Vagina (tissue), 2 donors: ENCODE measurements around the gene RPUSD1.

Source experiments
- POLR2AphosphoS5 ChIP-seq, 2 donors: sonication (generic); formaldehyde crosslinking; IDR thresholded peaks; one replicate each; pipeline ENCODE4 v1.9.0; 2017; ENCODE audit warnings: antibody characterized with exemption in 2 of 2, mild to moderate bottlenecking in 2 of 2, low read depth in 1 of 2; ENCODE audit not compliant: insufficient read depth in 1 of 2
- TF ChIP-seq, protein P1 (sequence below), 3 experiments: fragments of 450-650 bp in 2 of 3; fragments of 200-600 bp in 1 of 3; sonication (generic) in 1 of 3; IDR thresholded peaks; one replicate each; pipeline ENCODE4 v1.5.1; 2017 to 2019; ENCODE audit warnings: antibody characterized with exemption in 3 of 3, mild to moderate bottlenecking in 2 of 3, moderate library complexity in 2 of 3

DNA sequence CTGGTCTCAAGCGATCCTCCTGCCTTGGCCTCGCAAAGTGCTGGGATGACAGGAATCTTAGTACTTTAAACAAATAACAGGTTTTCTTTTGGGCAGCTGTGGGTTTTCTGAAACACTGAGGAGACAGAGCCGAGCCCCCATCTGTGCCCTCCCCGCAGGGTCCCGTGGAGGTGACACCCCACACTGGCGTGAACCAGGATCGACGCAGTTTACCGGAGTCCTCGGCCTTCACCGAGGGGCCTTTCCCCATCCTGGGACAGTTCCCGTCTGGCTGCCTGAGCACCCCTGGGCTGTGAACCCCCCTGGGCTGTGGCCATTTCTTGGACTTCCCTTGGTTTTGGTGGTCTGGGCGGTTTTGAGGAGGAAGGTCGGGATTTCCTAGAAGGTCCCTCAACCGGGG is 27.7 kb upstream of the RPUSD1 start:
- TF ChIP-seq, protein P1, sequence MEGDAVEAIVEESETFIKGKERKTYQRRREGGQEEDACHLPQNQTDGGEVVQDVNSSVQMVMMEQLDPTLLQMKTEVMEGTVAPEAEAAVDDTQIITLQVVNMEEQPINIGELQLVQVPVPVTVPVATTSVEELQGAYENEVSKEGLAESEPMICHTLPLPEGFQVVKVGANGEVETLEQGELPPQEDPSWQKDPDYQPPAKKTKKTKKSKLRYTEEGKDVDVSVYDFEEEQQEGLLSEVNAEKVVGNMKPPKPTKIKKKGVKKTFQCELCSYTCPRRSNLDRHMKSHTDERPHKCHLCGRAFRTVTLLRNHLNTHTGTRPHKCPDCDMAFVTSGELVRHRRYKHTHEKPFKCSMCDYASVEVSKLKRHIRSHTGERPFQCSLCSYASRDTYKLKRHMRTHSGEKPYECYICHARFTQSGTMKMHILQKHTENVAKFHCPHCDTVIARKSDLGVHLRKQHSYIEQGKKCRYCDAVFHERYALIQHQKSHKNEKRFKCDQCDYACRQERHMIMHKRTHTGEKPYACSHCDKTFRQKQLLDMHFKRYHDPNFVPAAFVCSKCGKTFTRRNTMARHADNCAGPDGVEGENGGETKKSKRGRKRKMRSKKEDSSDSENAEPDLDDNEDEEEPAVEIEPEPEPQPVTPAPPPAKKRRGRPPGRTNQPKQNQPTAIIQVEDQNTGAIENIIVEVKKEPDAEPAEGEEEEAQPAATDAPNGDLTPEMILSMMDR (IDR thresholded peaks at IDR 0.05): no peak
- no peak for TF ChIP-seq POLR2AphosphoS5 (IDR thresholded peaks at IDR 0.05; ENCODE audit: insufficient read depth in 1 of 2, low read depth in 1 of 2)
